Measurements from ENCODE around the gene RNF207.
A peak's percentile ranks its signal among the peaks of the same experiment; 100 is the strongest.

The RNF207 gene

DNA sequence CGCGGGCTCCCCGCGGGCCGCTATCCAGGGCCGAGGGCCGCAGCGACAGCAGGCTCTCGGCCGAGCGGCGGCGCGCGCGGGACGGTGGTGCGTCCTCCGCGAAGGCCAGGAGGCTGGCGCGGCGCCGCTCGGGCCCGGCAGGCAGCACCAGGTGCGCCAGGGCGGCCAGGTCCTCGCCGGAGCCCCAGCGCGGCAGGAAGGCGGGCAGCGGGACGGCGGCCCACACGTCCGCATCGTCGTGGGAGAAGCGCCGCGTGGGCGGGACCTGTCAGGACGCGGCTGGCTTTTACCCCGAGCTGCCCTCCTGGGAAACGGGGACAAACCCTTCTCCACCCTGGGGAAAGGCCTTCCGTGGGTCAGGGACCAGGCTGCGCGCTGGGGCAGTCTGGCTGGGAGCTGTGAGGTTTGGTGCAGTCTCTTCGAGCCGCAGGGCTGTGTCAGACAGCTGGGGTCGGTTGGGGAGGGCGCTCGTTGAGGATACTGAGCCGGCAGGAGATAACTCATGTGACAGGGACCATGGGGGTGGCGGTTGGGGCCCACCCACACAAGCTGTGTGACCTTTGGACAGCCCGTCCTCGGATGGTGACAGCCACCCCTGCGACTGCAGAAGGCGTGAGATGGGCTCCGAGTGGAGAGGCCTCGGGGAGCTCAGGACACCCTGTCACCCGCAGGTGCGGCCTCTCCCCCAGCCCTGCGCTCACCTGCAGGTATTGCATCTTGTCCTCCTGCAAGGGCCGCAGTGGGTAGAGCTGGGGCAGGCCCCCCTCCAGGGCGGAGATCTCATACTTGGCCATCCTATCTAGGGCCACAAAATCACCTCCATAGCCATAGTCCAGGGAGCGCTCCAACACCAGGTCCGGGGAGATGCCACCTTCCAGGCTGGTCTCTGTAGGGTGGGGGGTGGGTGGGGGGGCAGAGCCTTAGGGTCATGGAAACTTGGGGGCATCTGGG, 44.1 kb downstream of the RNF207 start:
- no peak for DNase-seq

- DNase-seq, result no peak
Observed at GRCh38 chr1:6251233-6251632, 45.3 kb downstream of the RNF207 start.

GRCh38 chr1:6251681-6252373, 45.9 kb downstream of the RNF207 start:
- DNase-seq, result no peak

DNA sequence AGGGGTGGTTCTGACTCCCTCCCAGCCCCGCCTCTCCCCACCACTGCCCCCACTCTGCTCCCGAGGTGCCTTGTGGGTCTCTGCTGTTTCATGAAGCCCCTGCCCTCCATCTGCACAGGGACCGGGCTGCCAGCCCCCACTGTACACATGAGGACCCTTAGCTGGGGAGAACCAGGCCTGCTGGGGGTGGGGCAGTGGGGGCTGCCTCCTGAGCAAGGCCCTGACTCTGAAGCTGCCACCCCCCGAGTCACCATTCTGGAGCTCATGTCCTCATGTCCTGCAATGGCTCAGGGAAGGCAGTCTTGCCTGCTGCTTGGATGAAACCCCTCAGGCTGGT, 46.4 kb downstream of the RNF207 start:
- DNase-seq, result no peak

- DNase-seq, result no peak
Observed at GRCh38 chr1:6253380-6253779, 47.5 kb downstream of the RNF207 start.

DNA sequence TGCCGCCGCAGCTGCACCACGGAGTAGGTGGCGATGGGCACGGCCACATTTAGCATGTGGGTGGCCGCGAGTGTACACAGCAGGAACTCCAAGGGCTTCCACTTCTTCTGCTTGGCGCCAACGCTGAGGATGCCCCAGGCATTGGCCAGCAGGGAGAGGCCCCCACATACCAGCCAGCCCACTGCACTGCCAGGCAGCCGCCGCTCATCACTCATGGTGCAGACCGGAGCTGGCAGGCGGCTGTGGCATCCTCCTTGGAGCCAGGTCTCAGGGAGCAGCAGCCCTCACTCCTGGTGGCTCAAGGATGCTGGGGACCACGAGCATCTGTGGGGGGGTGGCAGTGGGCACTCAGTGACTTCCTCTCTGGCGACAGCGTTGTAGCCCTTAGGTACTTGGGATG, 48.8 kb downstream of the RNF207 start:
- DNase-seq, result no peak

DNA sequence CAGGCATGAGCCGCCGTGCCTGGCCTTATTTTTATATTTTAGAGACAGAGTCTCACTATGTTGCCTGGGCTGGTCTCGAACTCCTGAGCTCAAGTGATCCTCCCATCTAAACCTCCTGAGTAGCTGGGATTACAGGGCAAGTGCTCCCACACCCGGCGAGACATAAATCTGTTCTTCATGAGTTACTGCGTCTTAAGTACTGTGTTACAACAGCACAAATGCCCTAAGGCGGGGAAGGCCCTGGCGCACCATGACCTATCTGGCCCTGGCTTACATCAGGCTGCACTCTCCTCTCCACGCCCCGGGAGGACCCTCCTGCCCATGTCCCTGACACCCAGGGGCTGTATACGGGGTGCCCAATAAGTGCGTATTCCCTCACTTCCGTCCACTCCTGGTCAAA, 50.7 kb downstream of the RNF207 start:
- DNase-seq, result no peak

GRCh38 chr1:6257541-6258069, 51.7 kb downstream of the RNF207 start:
- DNase-seq, result no peak

DNA sequence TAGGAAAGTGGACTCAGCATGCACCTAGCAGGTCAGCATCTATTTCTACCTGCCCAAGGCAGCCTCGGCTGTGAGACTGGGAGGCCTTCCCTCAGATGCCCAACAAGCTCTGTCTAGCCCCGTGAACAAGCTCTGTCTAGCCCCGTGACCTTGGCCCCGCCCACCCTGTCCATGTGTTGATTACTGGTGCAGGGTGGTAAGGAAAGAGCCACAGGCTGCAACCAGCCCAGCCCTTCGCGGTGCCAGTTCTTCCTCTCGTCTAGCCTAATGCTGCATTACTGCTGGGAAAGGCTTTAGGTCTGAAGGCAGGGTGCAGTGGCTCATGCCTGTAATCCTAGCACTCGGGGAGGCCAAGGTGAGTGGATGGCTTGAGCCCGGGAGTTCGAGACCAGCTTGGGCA, 52.8 kb downstream of the RNF207 start:
- no peak for DNase-seq

DNA sequence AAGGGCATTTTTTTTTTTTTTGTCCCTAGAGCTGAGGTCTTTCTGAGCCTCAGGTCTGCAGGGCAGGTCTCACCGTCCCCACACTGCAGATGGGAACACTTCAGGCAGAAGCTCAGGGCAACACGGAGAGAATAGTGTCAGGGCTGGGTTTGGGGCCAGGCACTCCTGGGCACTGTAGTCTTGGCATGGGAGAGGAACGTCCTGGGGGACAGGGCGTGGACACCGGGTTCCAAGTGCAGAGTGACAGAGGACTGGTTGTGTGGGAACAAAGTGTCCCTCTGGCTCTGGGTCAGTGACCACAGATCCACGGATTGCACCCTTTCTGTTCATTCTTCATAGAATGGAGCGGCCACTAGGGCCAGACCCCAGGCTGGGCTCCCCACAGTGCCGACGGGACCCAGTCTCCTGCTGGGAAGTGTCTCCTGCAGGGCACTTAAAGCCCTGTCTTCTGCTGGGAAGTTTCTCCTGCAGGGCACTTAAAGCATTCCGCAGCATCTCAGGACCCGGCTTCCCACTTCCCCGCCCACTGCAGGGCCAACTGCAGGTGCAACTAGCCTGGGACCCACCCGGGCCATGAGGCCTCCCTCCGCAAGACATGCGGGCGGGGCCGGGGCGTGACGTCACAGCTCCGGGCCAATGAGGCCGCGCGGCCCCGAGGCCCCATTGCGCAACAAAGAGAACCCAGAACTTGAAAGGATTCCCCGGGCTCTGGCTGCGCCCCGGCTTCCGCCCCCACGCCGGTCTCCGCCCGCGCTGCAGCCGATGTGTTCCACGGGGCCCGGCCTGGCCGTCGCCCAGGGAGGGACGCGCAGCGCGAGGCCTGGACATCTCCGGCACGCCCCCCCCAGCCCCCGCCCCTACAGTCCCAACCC, 53.8 kb downstream of the RNF207 start:
- peak; percentile 87 for DNase-seq

DNA sequence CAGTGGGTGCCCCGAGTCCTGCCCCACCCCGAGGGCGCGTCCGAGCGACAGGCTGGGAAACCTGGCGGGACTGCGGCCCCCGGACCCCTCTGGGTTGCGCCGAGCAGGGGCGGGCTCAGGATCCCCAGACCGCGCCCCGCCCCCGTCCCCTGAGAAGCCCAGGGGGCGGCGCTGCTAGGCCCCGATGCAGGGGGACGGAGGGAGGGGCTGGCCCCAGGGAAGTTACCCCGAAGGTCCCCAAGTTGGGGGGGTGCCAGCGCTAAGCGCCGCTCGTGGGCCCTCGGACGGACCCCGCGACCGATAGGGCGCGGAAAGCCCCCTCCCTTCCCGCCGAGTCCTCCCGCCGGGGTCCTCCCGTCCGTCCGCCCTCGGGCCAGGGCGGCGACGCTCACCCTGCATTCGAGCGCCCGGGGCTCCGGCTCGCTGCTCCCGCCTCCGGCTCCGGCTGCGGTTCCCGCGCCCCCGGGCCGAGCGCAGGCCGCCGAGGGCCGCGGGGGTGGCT, 54.6 kb downstream of the RNF207 start:
- DNase-seq, result no peak

GRCh38 chr1:6260961-6261614, 55.2 kb downstream of the RNF207 start, which contains the start of gene GPR153:
Gene GPR153, minus strand, starts transcription at chr1:6261098. Its CDS starts 6,193 bp downstream, at chr1:6254905.
- DNase-seq, result peak; percentile 52

GRCh38 chr1:6261615-6261995, 55.7 kb downstream of the RNF207 start:
- no peak for DNase-seq

DNA sequence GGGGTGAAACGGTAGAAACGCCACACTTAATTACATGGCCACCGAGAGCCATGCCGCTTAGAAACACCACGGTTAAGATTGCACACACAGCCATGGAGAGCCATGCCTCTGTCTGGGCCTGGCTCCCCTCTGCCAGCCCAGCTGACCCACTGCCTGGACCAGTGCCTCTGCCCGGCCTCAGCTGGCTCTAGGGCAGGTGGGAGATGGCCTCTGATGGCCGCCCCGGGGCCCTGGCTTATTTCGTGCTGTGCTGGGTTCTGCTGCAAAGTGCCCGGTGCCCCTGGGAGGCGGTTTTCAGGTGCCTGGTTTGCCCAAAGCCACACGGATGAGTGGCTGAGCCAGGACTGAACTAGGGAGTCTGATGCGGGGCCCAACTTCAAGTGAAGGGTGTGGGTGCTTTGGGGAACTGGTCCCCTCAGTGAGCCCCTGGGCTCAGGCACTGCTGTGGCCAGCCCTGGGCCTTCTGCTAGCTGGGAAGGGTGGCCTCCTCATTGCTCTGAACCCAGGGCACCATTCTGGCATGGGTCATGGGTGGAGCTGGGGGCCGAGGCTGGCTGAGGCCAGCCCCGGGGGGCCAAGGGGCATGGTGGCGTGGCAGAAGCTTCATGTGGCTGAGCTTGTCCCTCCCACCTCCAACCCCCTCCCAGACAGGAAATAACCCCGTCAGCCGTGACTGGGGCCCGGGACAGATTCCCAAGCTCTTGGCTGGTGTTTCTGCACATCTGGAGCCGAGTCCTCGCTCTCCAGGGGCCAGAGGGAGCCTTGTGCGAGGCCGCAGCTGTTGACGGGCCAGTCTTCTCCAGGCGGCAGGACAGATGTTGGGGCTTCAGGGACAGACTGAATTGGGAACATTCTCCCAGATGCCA, 56.9 kb downstream of the RNF207 start:
- no peak for DNase-seq

- DNase-seq, result no peak
Observed at GRCh38 chr1:6263716-6264115, 57.8 kb downstream of the RNF207 start.

- DNase-seq, result no peak
Observed at GRCh38 chr1:6265151-6265550, 59.2 kb downstream of the RNF207 start.

DNA sequence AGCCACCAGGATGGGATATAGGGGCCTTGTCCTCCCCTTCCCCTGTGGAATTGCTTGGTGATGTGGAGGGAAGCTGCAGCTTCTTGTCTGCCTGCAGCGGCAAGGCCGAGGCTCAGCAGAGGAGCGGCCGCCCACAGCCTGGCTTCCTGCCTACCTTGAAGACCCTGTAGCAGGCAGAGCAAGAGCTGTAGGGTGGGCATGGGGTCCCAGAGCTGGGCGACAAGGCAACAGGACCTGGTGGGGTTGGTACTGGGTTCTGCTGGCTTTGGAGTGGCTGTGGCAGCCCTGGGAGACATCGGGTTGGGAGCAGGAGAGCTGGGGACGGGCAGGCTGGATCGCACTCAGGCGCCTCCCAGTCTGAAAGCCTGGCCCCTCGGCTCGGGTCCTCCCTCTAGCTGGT, 60.7 kb downstream of the RNF207 start:
- DNase-seq, result no peak

DNA sequence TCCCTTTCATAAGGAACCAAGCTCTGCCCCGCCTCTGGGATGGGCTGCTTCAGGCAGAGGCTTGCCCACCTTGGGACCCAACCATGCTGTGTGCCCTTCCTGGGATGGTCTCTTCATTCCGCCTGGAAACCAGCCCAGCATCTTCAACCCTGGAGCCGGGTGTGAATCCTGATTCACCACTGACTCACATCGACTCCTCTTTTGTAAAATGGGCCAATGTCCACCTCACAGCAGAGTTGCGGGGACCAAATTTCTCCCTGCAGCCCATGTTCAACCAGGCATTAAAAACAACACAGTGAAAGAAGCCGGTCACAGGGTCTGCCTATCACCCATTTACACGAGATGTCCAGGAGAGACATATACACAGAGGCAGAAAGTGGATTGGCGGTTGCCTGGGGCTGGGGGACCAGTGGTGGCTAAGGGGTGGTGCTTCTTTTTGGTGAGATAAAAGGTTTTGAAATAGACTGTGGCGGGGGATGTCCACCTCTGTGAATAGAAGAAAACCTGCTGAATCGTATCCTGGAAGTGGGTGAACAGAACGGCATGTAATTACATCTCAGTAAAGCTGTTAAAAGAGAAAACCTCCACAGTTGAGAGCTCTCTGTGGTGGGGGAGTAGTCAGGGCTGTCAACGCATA, 61.9 kb downstream of the RNF207 start:
- DNase-seq, result no peak

- DNase-seq, result no peak
Observed at GRCh38 chr1:6268415-6268814, 62.5 kb downstream of the RNF207 start.

- no peak for DNase-seq
Observed at GRCh38 chr1:6269296-6269695, 63.4 kb downstream of the RNF207 start.
